Neuronal stem cell (in vitro differentiated cells): ENCODE measurements around the gene LCK.

Experiments
- DNase-seq: peaks from one replicate; pipeline ENCODE4 v3.0.0-alpha.2; 2013; ENCODE audit warnings: low spot score
- H2AFZ ChIP-seq: one replicate; pipeline ENCODE4 v1.6.1; 2013; ENCODE audit warnings: mild to moderate bottlenecking, low read length, inconsistent platforms
- H2AK5ac ChIP-seq: 2 replicates; pipeline ENCODE4 v1.6.1; 2013; ENCODE audit warnings: low read depth, mild to moderate bottlenecking, inconsistent platforms, low read length, moderate library complexity, mixed read lengths
- H2BK120ac ChIP-seq: 2 replicates; pipeline ENCODE4 v1.6.1; 2013; ENCODE audit warnings: low read depth, mild to moderate bottlenecking, inconsistent platforms, low read length, moderate library complexity, mixed read lengths
- H2BK12ac ChIP-seq: one replicate; pipeline ENCODE4 v1.6.1; 2013; ENCODE audit warnings: low read length, inconsistent platforms
- H2BK15ac ChIP-seq: 2 replicates; pipeline ENCODE4 v1.6.1; 2013; ENCODE audit warnings: mild to moderate bottlenecking, low read length, inconsistent platforms, mixed read lengths
- H2BK5ac ChIP-seq: one replicate; pipeline ENCODE4 v1.6.1; 2013; ENCODE audit warnings: inconsistent platforms, mild to moderate bottlenecking, low read length, moderate library complexity
- H3K14ac ChIP-seq: one replicate; pipeline ENCODE4 v1.6.1; 2013; ENCODE audit warnings: low read length, inconsistent platforms
- H3K18ac ChIP-seq: 2 replicates; pipeline ENCODE4 v1.6.1; 2013; ENCODE audit warnings: low read length, inconsistent platforms
- H3K23ac ChIP-seq: 2 replicates; pipeline ENCODE4 v1.6.1; 2013; ENCODE audit warnings: low read depth, mild to moderate bottlenecking, mixed read lengths, low read length, inconsistent platforms; ENCODE audit not compliant: poor library complexity
- H3K27ac ChIP-seq: replicated peaks from 3 replicates; pipeline ENCODE4 v1.5.1; 2013; ENCODE audit warnings: low read length, inconsistent platforms
- H3K27me3 ChIP-seq, 3 experiments: 2 replicates each; pipeline ENCODE4 v1.6.1; 2013; ENCODE audit warnings: low read length in 3 of 3, mild to moderate bottlenecking in 2 of 3, inconsistent platforms in 1 of 3, low read depth in 1 of 3, mixed read lengths in 1 of 3, moderate library complexity in 1 of 3; ENCODE audit not compliant: control insufficient read depth in 3 of 3, insufficient read depth in 3 of 3
- H3K36me3 ChIP-seq, 2 donors: replicated peaks in 1 of 2; 2 replicates each; pipeline ENCODE4 v1.6.1; 2013; ENCODE audit warnings: low read length in 2 of 2; ENCODE audit not compliant: control insufficient read depth in 2 of 2, insufficient read depth in 2 of 2
- H3K4ac ChIP-seq: 2 replicates; pipeline ENCODE4 v1.6.1; 2013; ENCODE audit warnings: inconsistent platforms, mild to moderate bottlenecking, low read length, moderate library complexity
- H3K4me1 ChIP-seq, 2 donors: 1 replicate in 1 of 2; 2 replicates in 1 of 2; pipeline ENCODE4 v1.6.1; 2013; ENCODE audit warnings: low read length in 2 of 2, low read depth in 1 of 2; ENCODE audit not compliant: control insufficient read depth in 2 of 2, insufficient read depth in 1 of 2
- H3K4me2 ChIP-seq: one replicate; pipeline ENCODE4 v1.6.1; 2013; ENCODE audit warnings: mild to moderate bottlenecking, low read length, inconsistent platforms; ENCODE audit not compliant: insufficient read depth, poor library complexity, severe bottlenecking
- H3K4me3 ChIP-seq, 2 donors: 2 replicates each; pipeline ENCODE4 v1.5.1; 2013; ENCODE audit warnings: low read length in 2 of 2, mild to moderate bottlenecking in 2 of 2, inconsistent platforms in 1 of 2, moderate library complexity in 1 of 2
- H3K79me1 ChIP-seq: one replicate; pipeline ENCODE4 v1.6.1; 2013; ENCODE audit warnings: low read depth, mild to moderate bottlenecking, inconsistent platforms, low read length, moderate library complexity
- H3K9ac ChIP-seq: one replicate; pipeline ENCODE4 v1.6.1; 2013; ENCODE audit warnings: mild to moderate bottlenecking, low read depth, low read length, inconsistent platforms; ENCODE audit not compliant: poor library complexity
- H3K9me3 ChIP-seq, 2 donors: replicated peaks in 1 of 2; 2 replicates each; pipeline versions ENCODE3 to v1.6.1; 2013; ENCODE audit warnings: low read length in 2 of 2, mild to moderate bottlenecking in 2 of 2, inconsistent platforms in 1 of 2, low read depth in 1 of 2, mixed read lengths in 1 of 2, moderate library complexity in 1 of 2; ENCODE audit not compliant: control insufficient read depth in 2 of 2, insufficient read depth in 1 of 2
- H4K8ac ChIP-seq: one replicate; pipeline ENCODE4 v1.6.1; 2013; ENCODE audit warnings: low read depth, mild to moderate bottlenecking, inconsistent platforms, low read length, moderate library complexity
- H4K91ac ChIP-seq: one replicate; pipeline ENCODE4 v1.6.1; 2013; ENCODE audit warnings: low read length, low read depth, mild to moderate bottlenecking, inconsistent platforms; ENCODE audit not compliant: poor library complexity
- WGBS, 2 donors: extraction: QIAGEN DNeasy Blood & Tissue Kit; methylation state at CpG; one replicate each; pipeline ENCODE4 v1.1.7; 2013; ENCODE audit warnings: missing lambda C conversion rate in 2 of 2, mixed read lengths in 1 of 2; ENCODE audit not compliant: insufficient read length in 2 of 2, insufficient replicate concordance in 1 of 2; ENCODE audit errors: extremely low coverage in 2 of 2; 5-methylcytosine and 5-hydroxymethylcytosine counted together

Gene LCK

GRCh38 chr1:32305310-32305709, 54.2 kb downstream of the LCK start:
- Histone ChIP-seq H2BK120ac (no peak overlapping the region), H3K23ac (no peak overlapping the region), H4K91ac (no peak overlapping the region), H3K4ac (no peak overlapping the region), H2BK5ac (no peak overlapping the region), H3K79me1 (peaks cover 2% of the 10 kb centered on the region), H3K9ac (no peak overlapping the region), H3K4me2 (no peak overlapping the region), H2AFZ (no peak overlapping the region), H2BK12ac (no peak overlapping the region), H3K36me3 (peaks cover 18 to 68% of the 10 kb centered on the region in 2 donors), H3K27me3 (no peaks in the 10 kb centered on the region), H3K4me3 (no peak overlapping the region), H3K18ac (no peak overlapping the region), H4K8ac (no peak overlapping the region), H2BK15ac (no peak overlapping the region), H2AK5ac (no peak overlapping the region), H3K27ac (no peak overlapping the region), H3K4me1 (no peaks in the 10 kb centered on the region), H3K14ac (no peak overlapping the region), H3K9me3 (peaks cover 0 to 24% of the 10 kb centered on the region in 2 donors)
- no peak for DNase-seq
- no CpG with 5 or more reads among the region's 2 CpGs for WGBS, 2 donors

DNA sequence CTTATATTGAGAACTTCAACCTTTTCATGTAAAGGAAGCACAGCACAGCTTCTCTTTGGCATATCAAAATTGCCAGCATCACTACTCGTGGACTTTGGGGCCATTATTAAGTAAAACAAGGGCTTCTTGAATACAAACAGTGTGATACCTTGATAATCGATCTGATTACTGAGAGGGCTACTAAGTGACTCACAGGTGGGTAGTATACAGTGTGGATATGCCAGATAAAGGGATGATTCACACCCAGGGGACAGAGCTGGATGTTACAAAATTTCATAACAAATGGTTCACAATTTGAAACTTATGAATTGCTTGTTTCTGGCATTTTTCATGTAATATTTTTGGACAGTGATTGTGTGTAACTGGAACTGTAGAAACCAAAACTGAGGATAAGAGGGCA, 56.3 kb downstream of the LCK start:
- Histone ChIP-seq H3K23ac (no peak overlapping the region), H2BK15ac (no peak overlapping the region), H3K36me3 (peaks cover 18 to 53% of the 10 kb centered on the region in 2 donors), H3K79me1 (peaks cover 2% of the 10 kb centered on the region), H3K9ac (no peak overlapping the region), H3K27me3 (no peaks in the 10 kb centered on the region), H3K27ac (no peak overlapping the region), H3K4ac (no peak overlapping the region), H4K8ac (no peak overlapping the region), H3K18ac (no peak overlapping the region), H2BK120ac (no peak overlapping the region), H3K9me3 (peaks cover 0 to 24% of the 10 kb centered on the region in 2 donors), H2AK5ac (no peak overlapping the region), H2BK12ac (no peak overlapping the region), H3K4me1 (no peaks in the 10 kb centered on the region), H3K14ac (no peak overlapping the region), H3K4me2 (no peak overlapping the region), H3K4me3 (no peak overlapping the region), H4K91ac (no peak overlapping the region), H2AFZ (no peak overlapping the region), H2BK5ac (no peak overlapping the region)
- DNase-seq: no peak
- no CpG with 5 or more reads among the region's 2 CpGs for WGBS, 2 donors

GRCh38 chr1:32309960-32310359, 58.9 kb downstream of the LCK start:
- Histone ChIP-seq H3K9me3 (peaks cover 0 to 10% of the 10 kb centered on the region in 2 donors), H2BK5ac (no peak overlapping the region), H2AK5ac (no peak overlapping the region), H2BK12ac (no peak overlapping the region), H2BK15ac (no peak overlapping the region), H3K4me1 (no peaks in the 10 kb centered on the region), H3K27me3 (no peaks in the 10 kb centered on the region), H3K23ac (no peak overlapping the region), H3K4me3 (no peak overlapping the region), H4K91ac (no peak overlapping the region), H3K27ac (no peak overlapping the region), H3K36me3 (peaks cover 3 to 31% of the 10 kb centered on the region in 2 donors), H3K14ac (no peak overlapping the region), H2AFZ (no peak overlapping the region), H3K18ac (no peak overlapping the region), H3K79me1 (peaks cover 4% of the 10 kb centered on the region), H3K9ac (no peak overlapping the region), H3K4me2 (no peak overlapping the region), H2BK120ac (no peak overlapping the region), H3K4ac (no peak overlapping the region), H4K8ac (no peak overlapping the region)
- WGBS, 2 donors: no CpG with 5 or more reads among the region's 1 CpG
- no peak for DNase-seq

- Histone ChIP-seq H2BK120ac (no peak overlapping the region), H3K4me2 (no peak overlapping the region), H3K27me3 (no peaks in the 10 kb centered on the region), H3K4me1 (no peaks in the 10 kb centered on the region), H3K9ac (no peak overlapping the region), H3K23ac (no peak overlapping the region), H3K9me3 (no peaks in the 10 kb centered on the region), H2BK15ac (no peak overlapping the region), H2AFZ (no peak overlapping the region), H3K79me1 (peaks cover 4% of the 10 kb centered on the region), H3K36me3 (peaks cover 3 to 21% of the 10 kb centered on the region in 2 donors), H3K27ac (no peak overlapping the region), H3K18ac (no peak overlapping the region), H3K4ac (no peak overlapping the region), H4K91ac (no peak overlapping the region), H3K4me3 (no peak overlapping the region), H2AK5ac (no peak overlapping the region), H4K8ac (no peak overlapping the region), H3K14ac (no peak overlapping the region), H2BK5ac (no peak overlapping the region), H2BK12ac (no peak overlapping the region)
- no CpG with 5 or more reads among the region's 2 CpGs for WGBS, 2 donors
- DNase-seq: no peak
Observed at GRCh38 chr1:32311709-32312393, 60.8 kb downstream of the LCK start.
